HG03558 (cell line): ENCODE results near the gene ATP6V1G3.
A peak's percentile ranks its signal among the peaks of the same experiment; 100 is the strongest.
"Not testable (repeated sequence)": the region's sequence is repeated elsewhere in the genome, so short reads cannot be mapped to it uniquely, and the experiment has no call there.

Source experiments
- ATAC-seq: cut with Tn5 transposase; IDR thresholded peaks from one replicate; pipeline ENCODE4 v1.9.1; 2021; ENCODE audit warnings: moderate number of reproducible peaks; ENCODE audit not compliant: unreplicated experiment; ENCODE audit errors: extremely low read depth

Gene ATP6V1G3, protein sequence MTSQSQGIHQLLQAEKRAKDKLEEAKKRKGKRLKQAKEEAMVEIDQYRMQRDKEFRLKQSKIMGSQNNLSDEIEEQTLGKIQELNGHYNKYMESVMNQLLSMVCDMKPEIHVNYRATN

GRCh38 chr1:198540580-198540979 lies at the start of gene ATP6V1G3:
TSS of gene ATP6V1G3 (minus strand) at chr1:198540680. CDS start at chr1:198540650, 30 bp downstream.
- ATAC-seq, result no peak

GRCh38 chr1:198588845-198589244 lies 48.4 kb upstream of the ATP6V1G3 start:
- ATAC-seq, result no peak

- ATAC-seq, result no peak
Observed at GRCh38 chr1:198584163-198584562, 43.7 kb upstream of the ATP6V1G3 start.

GRCh38 chr1:198583209-198583802 lies 42.8 kb upstream of the ATP6V1G3 start:
- ATAC-seq, result not testable (repeated sequence)

GRCh38 chr1:198577444-198577843 lies 37.0 kb upstream of the ATP6V1G3 start:
- no peak for ATAC-seq

- ATAC-seq, result no peak
Observed at GRCh38 chr1:198575798-198576641, 35.5 kb upstream of the ATP6V1G3 start.

GRCh38 chr1:198575292-198575691 lies 34.8 kb upstream of the ATP6V1G3 start:
- no peak for ATAC-seq

DNA sequence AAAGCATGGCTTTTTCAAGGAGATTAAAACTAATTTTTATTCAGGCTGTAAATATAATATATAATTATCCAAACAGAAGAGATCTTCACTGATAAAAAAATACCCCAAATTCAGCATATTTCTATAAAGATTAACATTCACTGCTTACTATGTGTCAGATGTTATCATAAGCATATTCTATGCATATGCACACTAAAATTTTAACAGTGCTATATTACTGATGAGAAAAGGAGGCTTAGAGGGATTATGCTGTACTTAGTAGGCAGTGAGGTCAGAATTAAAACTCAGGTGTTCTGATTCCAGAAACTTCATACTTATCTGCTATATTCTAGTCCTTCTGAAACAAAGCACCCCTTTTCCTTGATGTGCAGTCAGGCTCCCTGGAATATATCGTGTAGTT lies 33.8 kb upstream of the ATP6V1G3 start:
- no peak for ATAC-seq

DNA sequence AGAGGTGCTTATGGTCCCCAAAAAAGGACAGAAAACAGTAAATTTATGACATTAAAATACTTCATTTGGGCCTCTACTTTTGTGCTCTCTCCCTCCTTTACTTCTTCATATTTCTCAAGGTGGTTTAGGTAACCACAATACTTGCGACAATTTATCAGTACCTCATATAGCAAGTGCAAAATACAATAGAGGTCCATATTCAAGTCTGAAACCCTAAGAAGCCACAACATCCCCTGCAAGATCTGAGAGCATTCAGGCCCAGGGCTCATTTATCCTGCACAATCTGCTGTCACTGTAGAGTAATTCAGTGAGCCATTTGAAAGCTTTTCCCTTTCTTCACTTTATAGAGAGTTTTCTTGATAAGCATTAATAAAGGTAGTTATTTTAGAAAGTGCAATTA lies 24.2 kb upstream of the ATP6V1G3 start:
- no peak for ATAC-seq

GRCh38 chr1:198564157-198564556 lies 23.7 kb upstream of the ATP6V1G3 start:
- no peak for ATAC-seq

GRCh38 chr1:198563583-198563982 lies 23.1 kb upstream of the ATP6V1G3 start:
- no peak for ATAC-seq

GRCh38 chr1:198560161-198560560 lies 19.7 kb upstream of the ATP6V1G3 start:
- ATAC-seq, result no peak

- no peak for ATAC-seq
Observed at GRCh38 chr1:198559362-198559761, 18.9 kb upstream of the ATP6V1G3 start.

DNA sequence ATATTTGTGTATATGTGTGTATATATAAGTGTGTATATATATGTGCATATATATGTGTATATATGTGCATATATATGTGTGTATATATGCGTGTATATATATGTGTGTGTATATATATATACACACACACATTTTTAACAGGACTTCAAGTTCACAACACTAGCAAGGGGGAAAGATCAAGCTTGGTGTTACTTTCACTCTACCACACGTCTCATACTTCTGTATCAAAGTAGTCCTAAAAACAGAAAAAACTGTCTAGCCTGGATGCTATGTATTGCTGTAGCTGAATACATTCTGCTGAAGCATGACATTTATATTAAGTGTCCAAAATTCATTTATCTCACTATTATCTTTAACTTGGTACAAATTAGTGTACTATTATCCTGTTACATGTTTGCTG lies 17.9 kb upstream of the ATP6V1G3 start:
- ATAC-seq, result no peak

DNA sequence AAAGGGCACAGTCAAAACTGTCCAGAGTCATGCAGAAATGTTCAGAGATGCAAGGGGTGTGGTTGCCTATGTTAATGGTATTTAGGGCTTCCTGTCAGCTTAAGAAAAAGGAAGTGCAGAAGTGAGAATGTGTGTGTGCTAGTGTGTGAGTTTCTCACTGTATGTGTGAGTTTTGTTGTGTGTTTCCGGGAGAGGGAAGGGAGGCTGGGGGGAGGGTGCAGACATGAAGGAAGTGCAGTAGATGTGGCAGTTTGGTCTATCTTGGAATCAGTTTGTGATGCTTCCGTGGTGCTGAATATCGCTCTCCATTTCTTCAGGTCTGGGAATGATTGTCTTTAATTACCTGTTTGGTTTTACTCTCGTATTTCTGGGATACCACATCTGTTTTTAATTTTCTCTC lies 16.5 kb upstream of the ATP6V1G3 start:
- peak; percentile 57 for ATAC-seq

GRCh38 chr1:198552668-198553416 lies 12.4 kb upstream of the ATP6V1G3 start:
- no peak for ATAC-seq

DNA sequence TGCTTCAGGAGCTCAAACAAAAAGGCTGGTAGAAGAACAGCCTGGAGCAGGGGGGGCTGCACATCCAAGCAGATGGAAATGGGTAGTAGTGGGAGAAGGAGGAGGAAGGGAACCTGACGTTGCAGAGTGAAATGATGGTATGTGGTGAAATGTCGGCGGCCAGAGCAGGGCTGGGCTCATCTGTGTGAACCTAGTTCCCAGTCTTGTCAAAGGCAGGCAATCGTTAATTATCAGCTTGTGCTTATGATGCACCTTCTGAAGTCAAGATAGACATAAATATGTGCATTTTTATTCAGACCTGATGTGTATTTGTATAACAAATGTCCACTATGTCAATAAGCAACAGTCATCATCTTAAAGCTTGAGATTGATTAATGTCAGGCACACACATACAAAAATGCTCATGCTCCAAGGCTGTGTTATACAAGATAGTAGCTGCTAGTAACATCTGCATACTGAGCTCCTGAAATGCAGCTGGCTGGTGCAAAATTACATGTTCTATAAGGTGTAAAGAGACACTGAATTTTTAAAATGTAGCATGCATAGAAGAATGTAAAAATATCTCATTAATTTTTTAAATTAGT lies 10.6 kb upstream of the ATP6V1G3 start:
- ATAC-seq, result no peak

- ATAC-seq, result peak; percentile 69
Observed at GRCh38 chr1:198549866-198550265, 9.4 kb upstream of the ATP6V1G3 start.

DNA sequence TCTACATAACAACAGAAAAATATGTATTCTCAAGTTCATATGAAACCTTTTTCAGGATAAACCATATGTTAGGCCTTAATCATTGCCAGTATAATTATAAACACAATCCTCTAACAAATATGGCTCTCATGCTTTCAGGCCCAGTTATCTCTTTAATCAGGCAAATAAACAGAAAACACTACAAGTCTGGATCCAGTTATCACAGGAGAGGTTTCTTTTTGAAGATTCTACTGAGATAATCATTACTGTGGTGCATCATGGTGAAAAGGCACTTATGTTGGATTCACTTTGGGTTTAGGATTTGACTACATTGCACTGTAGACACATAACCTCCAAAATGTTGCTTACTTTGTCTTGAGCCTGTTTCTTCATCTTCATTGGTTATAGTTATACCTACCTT lies 8.4 kb upstream of the ATP6V1G3 start:
- ATAC-seq, result no peak

GRCh38 chr1:198545156-198545555 lies 4.7 kb upstream of the ATP6V1G3 start:
- no peak for ATAC-seq
